HepG2 (cell line): Measurements from ENCODE around the gene B4GALT3. TPM values are rescaled to one million over a fixed set of nuclear protein-coding genes. Genes with fewer than 3 reads are reported as not detected.

Experiments
- ATAC-seq: fragments of 200-7000 bp; cut with Tn5 transposase; 3 replicates; pipeline ENCODE4 v1.9.1; 2020; ENCODE audit warnings: mild to moderate bottlenecking, moderate library complexity
- BruUV-seq: library from RNA; stranded (reverse); fragments of 400-500 nt; replicated peaks from 2 replicates; lab custom pipeline; 2021; lab: Mats Ljungman, UMichigan
- CTCF ChIA-PET: fragments of 300-600 bp; formaldehyde crosslinking; extraction: SDS; loops from one replicate; lab custom pipeline; 2021; ENCODE audit warnings: low total read pairs, inconsistent platforms, low intra/inter-chr PET ratio; lab: Yijun Ruan, JAX
- POLR2A ChIA-PET: fragments of 350-600 bp; sonication (Branson Sonifier 250); formaldehyde crosslinking; loops from one replicate; lab custom pipeline; 2020; ENCODE audit warnings: antibody characterized with exemption, inconsistent platforms; lab: Yijun Ruan, JAX
- DNase-seq: peaks from one replicate; pipeline ENCODE4 v3.0.0-alpha.2; 2015; ENCODE audit warnings: low spot score
- FAIRE-seq: peaks from 3 replicates; lab custom pipeline; 2011; peaks lifted over from hg19 to GRCh38; lab: Jason Lieb, UNC
- H2AFZ ChIP-seq: one replicate; pipeline ENCODE4 v1.6.1; 2011; ENCODE audit warnings: low read length, inconsistent platforms
- H3K27ac ChIP-seq: fragments of 300-600 bp; 3 replicates; pipeline ENCODE4 v1.8.0; 2011; ENCODE audit warnings: mixed run types, mild to moderate bottlenecking, mixed read lengths, low read length, inconsistent platforms; ENCODE audit not compliant: insufficient read depth; ENCODE audit errors: extremely low read length
- H3K27me3 ChIP-seq, 2 experiments: fragments of 200-600 bp in 1 of 2; 2 replicates in 1 of 2; 3 replicates in 1 of 2; pipeline versions ENCODE4 v1.6.0 to v1.8.0; 2011; ENCODE audit warnings: low read length in 2 of 2, mild to moderate bottlenecking in 2 of 2, moderate library complexity in 2 of 2, inconsistent platforms in 1 of 2; ENCODE audit not compliant: insufficient read depth in 2 of 2, control insufficient read depth in 1 of 2
- H3K36me3 ChIP-seq, 2 experiments: fragments of 200-600 bp in 1 of 2; replicated peaks in 1 of 2; 2 replicates in 1 of 2; 3 replicates in 1 of 2; pipeline versions ENCODE4 v1.5.1 to v1.8.0; 2011; ENCODE audit warnings: low read length in 2 of 2, inconsistent platforms in 1 of 2; ENCODE audit not compliant: insufficient read depth in 2 of 2, control insufficient read depth in 1 of 2
- H3K4me1 ChIP-seq: 2 replicates; pipeline ENCODE4 v1.5.1; 2012; ENCODE audit warnings: low read length, inconsistent platforms; ENCODE audit not compliant: insufficient read depth
- H3K4me2 ChIP-seq: 2 replicates; pipeline ENCODE4 v1.6.0; 2011; ENCODE audit warnings: low read depth, low read length, inconsistent platforms
- H3K4me3 ChIP-seq, 3 experiments: fragments of 200-600 bp in 1 of 3; sonication (generic), shearing (Covaris generic) in 1 of 3; replicated peaks in 1 of 3; 2 replicates each; pipeline ENCODE4 v1.5.1; 2011 to 2016; ENCODE audit warnings: low read length in 3 of 3, inconsistent platforms in 2 of 3, low read depth in 2 of 3, mild to moderate bottlenecking in 2 of 3, control low read depth in 1 of 3, mixed read lengths in 1 of 3; ENCODE audit not compliant: insufficient read depth in 1 of 3
- H3K79me2 ChIP-seq: one replicate; pipeline ENCODE4 v1.6.1; 2011; ENCODE audit warnings: low read length, inconsistent platforms; ENCODE audit not compliant: insufficient read depth
- H3K9ac ChIP-seq: 2 replicates; pipeline ENCODE4 v1.6.0; 2011; ENCODE audit warnings: mild to moderate bottlenecking, low read depth, low read length, inconsistent platforms; ENCODE audit not compliant: insufficient read depth
- H3K9me3 ChIP-seq: 2 replicates; pipeline ENCODE4 v1.5.1; 2012; ENCODE audit warnings: mild to moderate bottlenecking, low read length
- H4K20me1 ChIP-seq: 2 replicates; pipeline ENCODE4 v1.6.0; 2011; ENCODE audit warnings: inconsistent platforms, mild to moderate bottlenecking, low read length, moderate library complexity; ENCODE audit not compliant: insufficient read depth
- FOXK1 ChIP-seq: sonication (generic); formaldehyde crosslinking; IDR thresholded peaks from 2 replicates; pipeline ENCODE4 v1.4.0; 2020; ENCODE audit warnings: low read depth, missing genetic modification reagents, borderline replicate concordance
- GATAD2A ChIP-seq: IDR thresholded peaks from 2 replicates; pipeline ENCODE4 v1.6.1; 2016
- KLF9 ChIP-seq: IDR thresholded peaks from 2 replicates; pipeline ENCODE4 v1.6.1; 2016; ENCODE audit warnings: low read depth
- MXD1 ChIP-seq: sonication (generic); formaldehyde crosslinking; IDR thresholded peaks from 2 replicates; pipeline ENCODE4 v1.4.0; 2020; ENCODE audit warnings: mild to moderate bottlenecking, missing genetic modification reagents
- PITX1 ChIP-seq: sonication (generic); formaldehyde crosslinking; IDR thresholded peaks from 2 replicates; pipeline ENCODE4 v1.5.1; 2020; ENCODE audit warnings: mild to moderate bottlenecking, missing genetic modification reagents
- POGK ChIP-seq: sonication (generic); formaldehyde crosslinking; conservative IDR thresholded peaks from 2 replicates; pipeline ENCODE4 v1.8.0; 2022; ENCODE audit warnings: mild to moderate bottlenecking, moderate library complexity, missing genetic modification reagents
- SALL1 ChIP-seq: sonication (generic); formaldehyde crosslinking; IDR thresholded peaks from 2 replicates; pipeline ENCODE4 v1.8.0; 2022; ENCODE audit warnings: mild to moderate bottlenecking, missing genetic modification reagents
- SALL2 ChIP-seq: sonication (generic); formaldehyde crosslinking; IDR thresholded peaks from 2 replicates; pipeline ENCODE4 v1.8.1; 2023; ENCODE audit warnings: mild to moderate bottlenecking, missing genetic modification reagents, inconsistent platforms
- STAG1 ChIP-seq: sonication (generic); formaldehyde crosslinking; IDR thresholded peaks from 2 replicates; pipeline ENCODE4 v1.4.0; 2020; ENCODE audit warnings: missing genetic modification reagents
- ZBTB43 ChIP-seq: sonication (generic); formaldehyde crosslinking; conservative IDR thresholded peaks from 2 replicates; pipeline ENCODE4 v1.4.0; 2020; ENCODE audit warnings: missing genetic modification reagents
- ZNF12 ChIP-seq: sonication (generic); formaldehyde crosslinking; IDR thresholded peaks from 2 replicates; pipeline ENCODE4 v1.5.0; 2020; ENCODE audit warnings: missing genetic modification reagents
- ZNF224 ChIP-seq: sonication (generic); formaldehyde crosslinking; IDR thresholded peaks from 2 replicates; pipeline ENCODE4 v1.5.0; 2020; ENCODE audit warnings: mild to moderate bottlenecking, missing genetic modification reagents
- ZNF335 ChIP-seq: sonication (generic); formaldehyde crosslinking; IDR thresholded peaks from 2 replicates; pipeline ENCODE4 v1.4.0; 2020; ENCODE audit warnings: missing genetic modification reagents
- ZNF513 ChIP-seq: sonication (generic); formaldehyde crosslinking; conservative IDR thresholded peaks from 2 replicates; pipeline ENCODE4 v1.5.0; 2020; ENCODE audit warnings: missing genetic modification reagents
- WGBS: methylation state at CpG from one replicate; pipeline ENCODE4 v1.1.6; 2017; ENCODE audit warnings: low lambda C conversion rate; 5-methylcytosine and 5-hydroxymethylcytosine counted together
- in situ Hi-C: cut with HindIII; loops from 2 replicates; pipeline ENCODE4 v1.10.0; 2017; ENCODE audit warnings: low pct_unique_long_range_greater_than_20kb; ENCODE audit not compliant: extremely low pct_ligation_motif_present
- intact Hi-C: fragments of 100-400 bp; cut with micrococcal nuclease; formaldehyde crosslinking; loops from one replicate; pipeline ENCODE4 v1.10.0; 2022; ENCODE audit not compliant: unreplicated experiment
- polyA plus RNA-seq, 8 experiments: library from polyadenylated mRNA; depleted of rRNA in 3 of 8; stranded (reverse) in 7 of 8; unstranded in 1 of 8; fragments of >200 nt; fragmentation: Illumina TruSeq in 4 of 8; extraction: Trizol in 4 of 8; gene quantifications; 2 replicates each; pipeline versions ENCODE4 v1.2.1 to v1.2.3, GENCODE V29; 2011 to 2016; ENCODE audit warnings: low read depth in 4 of 8, missing spikeins in 1 of 8, mixed read lengths in 1 of 8; ENCODE audit not compliant: insufficient read depth in 1 of 8
- total RNA-seq, 5 experiments: library from RNA; depleted of rRNA; stranded (reverse); fragments of >200 nt; fragmentation: Illumina TruSeq; extraction: Trizol; gene quantifications; 2 replicates each; pipeline ENCODE4 v1.2.3, GENCODE V29; 2016; ENCODE audit warnings: low read depth in 1 of 5

Gene B4GALT3
- total and polyA plus RNA-seq, 2 of the 13 experiments (the other 11 are each of a cell fraction or from before 2014, with no cell fraction given): 35.6 to 40.4 TPM

- TF ChIP-seq MXD1 (CRISPR knock-in tag) (0 out of 2 replicates have a peak, but pooled peaks have one; percentile 31), STAG1 (CRISPR knock-in tag) (peak; percentile 50), KLF9 (CRISPR knock-in tag) (no peak), ZNF224 (CRISPR knock-in tag) (no peak), ZNF12 (CRISPR knock-in tag) (no peak), ZNF335 (CRISPR knock-in tag) (no peak)
Observed at GRCh38 chr1:161193561-161194235, 16.4 kb upstream of the B4GALT3 start (continued).

GRCh38 chr1:161192476-161193465, 15.5 kb upstream of the B4GALT3 start:
- 51% methylated on average over 9 of the region's 15 CpGs for WGBS
- no peak overlapping the region; the same call in 1 of the 2 replicates for H3K4me2 ChIP-seq
- no peaks in the 10 kb centered on the region for H3K9me3 ChIP-seq
- ChIA-PET CTCF (interaction anchor here (0.8 to 1.7 kb wide), 5 partner anchors 17 to 189 kb away, joined by 3 to 15 read pairs (median 7); partner anchors contain the start of gene TOMM40L), POLR2A (interaction anchor here (1.1 kb wide), 1 partner anchor 10 kb away, joined by 5 read pairs; the partner anchor contains the start of gene NDUFS2)
- H3K27ac ChIP-seq: no peak overlapping the region
- FAIRE-seq: peak; percentile 85
- no TSS peak for BruUV-seq
- H3K27me3 ChIP-seq: no peaks in the 10 kb centered on the region
- peak; percentile 85 for ATAC-seq
- H2AFZ ChIP-seq: no peak overlapping the region
- peaks cover 30% of the 10 kb centered on the region for H3K4me1 ChIP-seq
- in situ Hi-C loops (no loop called here), intact Hi-C loops (loop anchor here (1.0 to 2.0 kb wide), 2 partner anchors 182 to 190 kb away; no protein-coding TSS in a partner anchor)
- H4K20me1 ChIP-seq: no peaks in the 10 kb centered on the region
- H3K9ac ChIP-seq: no peak overlapping the region
- H3K4me3 ChIP-seq: no peak overlapping the region
- no peaks in the 10 kb centered on the region; a peak in 1 of 5 replicates for H3K36me3 ChIP-seq
- DNase-seq: peak; percentile 72
- no peaks in the 10 kb centered on the region for H3K79me2 ChIP-seq
- peak; percentile 40; the same call in 1 of the 2 replicates for TF ChIP-seq SALL1 (CRISPR knock-in tag)
- TF ChIP-seq GATAD2A: 0 out of 2 replicates have a peak, but pooled peaks have one; percentile 23
- no peak for TF ChIP-seq PITX1 (CRISPR knock-in tag)
- 0 out of 2 replicates have a peak, but pooled peaks have one; percentile 55 for TF ChIP-seq ZNF513 (CRISPR knock-in tag)
- TF ChIP-seq FOXK1 (CRISPR knock-in tag): peak; percentile 19; the same call in 1 of the 2 replicates
- no peak for TF ChIP-seq POGK
- no peak for TF ChIP-seq ZBTB43 (CRISPR knock-in tag)
- TF ChIP-seq SALL2: peak; percentile 37; the same call in 1 of the 2 replicates
